GM12891 (cell line): Measurements from ENCODE around the gene BMPR1A.

ENCODE experiments used
- PAX5 ChIP-seq: IDR thresholded peaks from 2 replicates; pipeline ENCODE4 v1.6.1; 2011; ENCODE audit warnings: low read length, moderate library complexity, mild to moderate bottlenecking; ENCODE audit not compliant: insufficient read depth, severe bottlenecking
- POLR2A ChIP-seq: IDR thresholded peaks from 2 replicates; pipeline ENCODE4 v1.6.1; 2011; ENCODE audit warnings: low read depth, low read length, control low read depth
- POLR2AphosphoS5 ChIP-seq: IDR thresholded peaks from 2 replicates; pipeline ENCODE4 v1.6.1; 2011; ENCODE audit warnings: low read depth, low read length, control low read depth
- POU2F2 ChIP-seq: IDR thresholded peaks from 2 replicates; pipeline ENCODE4 v1.6.1; 2011; ENCODE audit warnings: low read depth, mild to moderate bottlenecking, control low read depth, low read length, moderate library complexity
- SPI1 ChIP-seq: IDR thresholded peaks from 2 replicates; pipeline ENCODE4 v1.6.1; 2011; ENCODE audit warnings: low read depth, low read length, control low read depth
- TAF1 ChIP-seq: IDR thresholded peaks from 2 replicates; pipeline ENCODE4 v1.6.1; 2011; ENCODE audit warnings: low read depth, low read length, control low read depth

DNA sequence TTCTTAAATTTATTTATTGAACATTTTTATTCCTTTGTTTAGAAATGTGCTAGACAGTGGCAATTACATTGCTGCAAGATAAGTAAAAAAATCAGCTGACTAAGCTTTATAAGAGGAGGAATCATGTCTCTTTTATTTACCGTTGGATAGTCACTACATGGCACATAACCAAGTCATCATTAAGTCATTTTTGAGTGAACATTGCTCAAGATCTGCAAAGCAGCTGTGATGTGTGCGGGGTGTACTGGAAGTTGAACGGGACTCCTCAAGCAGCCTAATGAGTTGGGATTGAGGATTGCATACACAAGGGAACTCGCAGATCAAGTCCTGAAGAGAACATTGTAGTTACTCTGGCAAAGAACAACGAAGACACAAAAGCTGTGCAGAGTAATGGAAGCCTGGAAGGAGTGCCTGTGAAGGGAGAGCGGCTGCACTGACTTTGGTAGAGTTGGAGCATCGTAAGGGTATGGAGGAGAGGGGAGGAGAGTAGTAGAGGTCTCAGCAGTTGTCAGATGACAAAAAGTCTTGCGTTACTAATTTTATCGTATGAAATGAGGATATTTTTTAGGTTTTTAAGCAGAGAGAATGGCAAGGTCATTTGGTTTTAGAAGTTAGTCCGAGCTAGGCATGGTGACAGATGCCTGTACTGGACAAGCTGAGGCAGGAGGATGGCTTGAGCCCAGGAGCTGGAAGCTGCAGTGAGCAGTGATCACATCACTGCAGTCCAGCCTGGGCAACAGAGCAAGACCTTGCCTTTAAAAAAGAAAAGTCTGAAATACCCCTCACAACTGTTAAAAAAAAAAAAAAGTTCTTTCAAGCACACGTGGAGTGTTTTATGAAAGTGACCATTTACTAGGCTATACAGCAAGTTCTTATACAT is 95.1 kb downstream of the BMPR1A start:
- TF ChIP-seq TAF1, result no peak
- TF ChIP-seq POLR2A, result no peak
- no peak for TF ChIP-seq PAX5
- no peak for TF ChIP-seq POLR2AphosphoS5
- TF ChIP-seq SPI1, result no peak
- no peak for TF ChIP-seq POU2F2
